SK-N-SH (cell line): ENCODE data around the gene KLHL2. TPM values are rescaled to one million over a fixed set of nuclear protein-coding genes. Genes with fewer than 3 reads are reported as not detected.
"Not testable (repeated sequence)": the region's sequence is repeated elsewhere in the genome, so short reads cannot be mapped to it uniquely, and the experiment has no call there.

Experiments
- CTCF ChIA-PET: fragments of 300-600, 350-600 bp; formaldehyde crosslinking; extraction: SDS; loops from one replicate; lab custom pipeline; 2021; lab: Yijun Ruan, JAX
- POLR2A ChIA-PET: fragments of 350-600 bp; sonication (Branson Sonifier 250); formaldehyde crosslinking; extraction: SDS; loops from one replicate; lab custom pipeline; 2020; ENCODE audit warnings: antibody characterized with exemption, inconsistent platforms; lab: Yijun Ruan, JAX
- DNase-seq: peaks from one replicate; pipeline ENCODE4 v3.0.0; 2012
- H2AFZ ChIP-seq: fragments of 200-600 bp; sonication (generic); 2 replicates; pipeline ENCODE4 v1.8.1; 2016; ENCODE audit warnings: antibody characterized with exemption, mild to moderate bottlenecking, low read depth
- H3F3A ChIP-seq: fragments of 200-600 bp; sonication (generic); replicated peaks from 2 replicates; pipeline ENCODE3; 2016; ENCODE audit warnings: antibody characterized with exemption, mild to moderate bottlenecking; ENCODE audit not compliant: insufficient read depth
- H3K27ac ChIP-seq, 2 experiments: fragments of 200-500 bp in 1 of 2; fragments of 200-600 bp in 1 of 2; sonication (Bioruptor generic) in 1 of 2; sonication (generic), shearing (Covaris generic) in 1 of 2; 2 replicates each; pipeline versions ENCODE4 v1.5.1 to v1.6.1; 2014 to 2016; ENCODE audit warnings: low read depth in 2 of 2, inconsistent platforms in 1 of 2, low read length in 1 of 2, mild to moderate bottlenecking in 1 of 2, mixed read lengths in 1 of 2
- H3K27me3 ChIP-seq: fragments of 200-600 bp; sonication (generic), shearing (Covaris generic); 2 replicates; pipeline ENCODE4 v1.6.1; 2016; ENCODE audit warnings: mixed run types; ENCODE audit not compliant: insufficient read depth
- H3K36me3 ChIP-seq, 2 experiments: fragments of 200-500 bp in 1 of 2; fragments of 200-600 bp in 1 of 2; sonication (Bioruptor generic) in 1 of 2; sonication (generic) in 1 of 2; replicated peaks in 1 of 2; 2 replicates each; pipeline versions ENCODE3 to v1.5.1; 2014 to 2016; ENCODE audit warnings: low read length in 1 of 2, mild to moderate bottlenecking in 1 of 2; ENCODE audit not compliant: insufficient read depth in 2 of 2, control insufficient read depth in 1 of 2
- H3K4me1 ChIP-seq, 2 experiments: fragments of 200-500 bp in 1 of 2; fragments of 200-600 bp in 1 of 2; sonication (Bioruptor generic) in 1 of 2; sonication (generic), shearing (Covaris generic) in 1 of 2; 2 replicates each; pipeline versions ENCODE4 v1.5.1 to v1.6.1; 2014 to 2016; ENCODE audit warnings: low read depth in 1 of 2, low read length in 1 of 2, mixed run types in 1 of 2; ENCODE audit not compliant: insufficient read depth in 2 of 2, control insufficient read depth in 1 of 2
- H3K4me2 ChIP-seq: fragments of 200-600 bp; sonication (generic), shearing (Covaris generic); 2 replicates; pipeline ENCODE4 v1.6.1; 2017; ENCODE audit warnings: mixed run types
- H3K4me3 ChIP-seq, 2 experiments: fragments of 200-500 bp in 1 of 2; fragments of 200-600 bp in 1 of 2; sonication (Bioruptor generic) in 1 of 2; sonication (generic), shearing (Covaris generic) in 1 of 2; 2 replicates each; pipeline versions ENCODE4 v1.5.1 to v1.8.1; 2014 to 2016; ENCODE audit warnings: low read depth in 2 of 2, inconsistent platforms in 1 of 2, low read length in 1 of 2, mild to moderate bottlenecking in 1 of 2, mixed read lengths in 1 of 2, moderate library complexity in 1 of 2
- H3K79me2 ChIP-seq: fragments of 200-600 bp; sonication (generic); 2 replicates; pipeline ENCODE4 v1.8.1; 2017; ENCODE audit warnings: mild to moderate bottlenecking; ENCODE audit not compliant: insufficient read depth
- H3K9ac ChIP-seq: fragments of 200-600 bp; sonication (generic); 2 replicates; pipeline ENCODE4 v1.6.1; 2017; ENCODE audit warnings: mixed run types
- H3K9me2 ChIP-seq: fragments of 200-600 bp; sonication (generic); 2 replicates; pipeline ENCODE4 v1.6.1; 2017; ENCODE audit warnings: mixed run types
- H3K9me3 ChIP-seq: fragments of 200-600 bp; sonication (generic); 2 replicates; pipeline ENCODE4 v1.6.1; 2017; ENCODE audit warnings: mixed run types, mild to moderate bottlenecking, moderate library complexity
- H4K20me1 ChIP-seq: fragments of 200-600 bp; sonication (generic); 2 replicates; pipeline ENCODE4 v1.6.1; 2017; ENCODE audit warnings: mild to moderate bottlenecking, mixed run types; ENCODE audit not compliant: insufficient read depth
- CHD2 ChIP-seq: fragments of 150-350 bp; IDR thresholded peaks from 2 replicates; pipeline ENCODE4 v1.6.1; 2018; ENCODE audit warnings: low read length; ENCODE audit not compliant: partially characterized antibody
- FOXJ3 ChIP-seq: sonication (generic); formaldehyde crosslinking; IDR thresholded peaks from 2 replicates; pipeline ENCODE4 v1.5.1; 2020; ENCODE audit warnings: mild to moderate bottlenecking, missing genetic modification reagents
- FOXM1 ChIP-seq: IDR thresholded peaks from 2 replicates; pipeline ENCODE4 v1.4.0; 2012; ENCODE audit warnings: low read depth, mild to moderate bottlenecking
- MAX ChIP-seq: IDR thresholded peaks from 2 replicates; pipeline ENCODE4 v1.4.0; 2012; ENCODE audit warnings: low read depth
- MEF2A ChIP-seq: IDR thresholded peaks from 2 replicates; pipeline ENCODE4 v1.4.0; 2012; ENCODE audit warnings: low read depth, borderline replicate concordance
- POLR2AphosphoS5 ChIP-seq: IDR thresholded peaks from 2 replicates; pipeline ENCODE4 v1.6.1; 2012; ENCODE audit warnings: low read depth, low read length
- RAD21 ChIP-seq: IDR thresholded peaks from 2 replicates; pipeline ENCODE4 v1.6.1; 2012; ENCODE audit warnings: mild to moderate bottlenecking, low read length
- REST ChIP-seq: IDR thresholded peaks from 2 replicates; pipeline ENCODE4 v1.6.1; 2012; ENCODE audit warnings: mild to moderate bottlenecking, low read depth, low read length, moderate library complexity
- RFX5 ChIP-seq: IDR thresholded peaks from 2 replicates; pipeline ENCODE4 v1.6.1; 2012; ENCODE audit warnings: mild to moderate bottlenecking, improper control_type of control experiment, low read length
- RXRA ChIP-seq: IDR thresholded peaks from 2 replicates; pipeline ENCODE4 v1.4.0; 2012; ENCODE audit warnings: low read depth, mild to moderate bottlenecking, borderline replicate concordance
- TCF12 ChIP-seq: IDR thresholded peaks from 2 replicates; pipeline ENCODE4 v1.4.0; 2012
- USF1 ChIP-seq: IDR thresholded peaks from 2 replicates; pipeline ENCODE4 v1.4.0; 2012; ENCODE audit warnings: low read depth, borderline replicate concordance
- YY1 ChIP-seq: IDR thresholded peaks from 2 replicates; pipeline ENCODE4 v1.4.0; 2012; ENCODE audit warnings: low read depth, mild to moderate bottlenecking
- WGBS: methylation state at CpG from one replicate; pipeline ENCODE4 v1.1.6; 2017; ENCODE audit warnings: low lambda C conversion rate; 5-methylcytosine and 5-hydroxymethylcytosine counted together
- polyA plus RNA-seq, 3 experiments: library from polyadenylated mRNA; depleted of rRNA; stranded (reverse); fragments of >200 nt; gene quantifications; 2 replicates each; pipeline ENCODE4 v1.2.3, GENCODE V29; 2012

KLHL2 gene
- polyA plus RNA-seq, 1 of the 3 experiments (the other 2 are of a cell fraction), result 25.0 TPM

- H3K9me2 ChIP-seq, POLR2A ChIA-PET, H3K27me3 ChIP-seq, H3K9me3 ChIP-seq, DNase-seq, H3K4me3 ChIP-seq, H3K79me2 ChIP-seq, H3K4me2 ChIP-seq, CTCF ChIA-PET, H2AFZ ChIP-seq, H3K27ac ChIP-seq, H4K20me1 ChIP-seq, H3K4me1 ChIP-seq, H3K9ac ChIP-seq, H3K36me3 ChIP-seq, H3F3A ChIP-seq: not testable (repeated sequence)
- 85% methylated on average over 11 of the region's 20 CpGs for WGBS
Measured at GRCh38 chr4:165279531-165279930, 72.2 kb downstream of the KLHL2 start.

- H2AFZ ChIP-seq, H3K9ac ChIP-seq, H3K4me2 ChIP-seq, H3K4me1 ChIP-seq, DNase-seq, CTCF ChIA-PET, H3K27me3 ChIP-seq, H3K9me3 ChIP-seq, H3K27ac ChIP-seq, H3F3A ChIP-seq, POLR2A ChIA-PET, H3K4me3 ChIP-seq, H3K79me2 ChIP-seq, H3K9me2 ChIP-seq, H4K20me1 ChIP-seq: not testable (repeated sequence)
- peaks cover 0 to 20% of the 10 kb centered on the region in 2 experiments for H3K36me3 ChIP-seq
- 100% methylated on average over 3 of the region's 3 CpGs for WGBS
Measured at GRCh38 chr4:165284697-165285096, 77.3 kb downstream of the KLHL2 start.

GRCh38 chr4:165286619-165287340, 79.4 kb downstream of the KLHL2 start:
- H3K9me3 ChIP-seq, DNase-seq, H4K20me1 ChIP-seq, H3K27me3 ChIP-seq, H3K4me3 ChIP-seq, H3F3A ChIP-seq, H2AFZ ChIP-seq, CTCF ChIA-PET, H3K4me1 ChIP-seq, H3K4me2 ChIP-seq, H3K79me2 ChIP-seq, POLR2A ChIA-PET, H3K9me2 ChIP-seq, H3K27ac ChIP-seq, H3K9ac ChIP-seq: not testable (repeated sequence)
- H3K36me3 ChIP-seq, result peaks cover 0 to 20% of the 10 kb centered on the region in 2 experiments
- 91% methylated on average over 4 of the region's 4 CpGs for WGBS

- CTCF ChIA-PET, result no interaction called here
- H3K36me3 ChIP-seq, result peaks cover 0 to 18% of the 10 kb centered on the region in 2 experiments
- H3K9ac ChIP-seq, result no peak overlapping the region
- POLR2A ChIA-PET, result no interaction called here
- H2AFZ ChIP-seq, result no peak overlapping the region
- H3K9me2 ChIP-seq, result no peaks in the 10 kb centered on the region
- H4K20me1 ChIP-seq, result no peaks in the 10 kb centered on the region
- no peaks in the 10 kb centered on the region for H3F3A ChIP-seq
- DNase-seq, result no peak
- peaks cover 7% of the 10 kb centered on the region; the same call in 1 of the 2 replicates for H3K79me2 ChIP-seq
- H3K4me2 ChIP-seq, result no peak overlapping the region
- H3K9me3 ChIP-seq, result no peaks in the 10 kb centered on the region
- WGBS, result 93% methylated on average over 3 of the region's 3 CpGs
- no peak overlapping the region for H3K4me3 ChIP-seq
- no peak overlapping the region for H3K27ac ChIP-seq
- peaks cover 0 to 8% of the 10 kb centered on the region in 2 experiments; a peak in 2 of 4 replicates for H3K4me1 ChIP-seq
- no peaks in the 10 kb centered on the region for H3K27me3 ChIP-seq
- TF ChIP-seq RXRA (no peak), FOXM1 (no peak), RAD21 (no peak), RFX5 (no peak), FOXJ3 (no peak), CHD2 (no peak), TCF12 (no peak), MEF2A (no peak), MAX (no peak), USF1 (no peak), POLR2AphosphoS5 (no peak), REST (no peak), YY1 (no peak)
Measured at GRCh38 chr4:165288226-165288625, 80.9 kb downstream of the KLHL2 start.
